HepG2 (cell line): ENCODE measurements around the gene LDB3. TPM values are rescaled to one million over a fixed set of nuclear protein-coding genes. Genes with fewer than 3 reads are reported as not detected.

Source experiments
- BRD4 ChIP-seq: sonication (generic); formaldehyde crosslinking; IDR thresholded peaks from 2 replicates; pipeline ENCODE4 v1.4.0; 2020; ENCODE audit warnings: missing genetic modification reagents
- CC2D1A ChIP-seq: sonication (generic); formaldehyde crosslinking; IDR thresholded peaks from 2 replicates; pipeline ENCODE4 v1.8.1; 2023; ENCODE audit warnings: mild to moderate bottlenecking, missing genetic modification reagents
- FOXC1 ChIP-seq: sonication (generic); formaldehyde crosslinking; IDR thresholded peaks from 2 replicates; pipeline ENCODE4 v1.8.0; 2022; ENCODE audit warnings: mild to moderate bottlenecking, missing genetic modification reagents, borderline replicate concordance
- HCFC1 ChIP-seq: fragments of 150-350 bp; IDR thresholded peaks from 2 replicates; pipeline ENCODE4 v1.6.1; 2014; ENCODE audit warnings: low read depth, low read length
- NONO ChIP-seq, 2 experiments: fragments of 450-650 bp in 1 of 2; sonication (generic) in 1 of 2; formaldehyde crosslinking in 1 of 2; IDR thresholded peaks in 1 of 2; conservative IDR thresholded peaks in 1 of 2; 2 replicates each; pipeline versions ENCODE4 v1.6.1 to v1.8.0; 2017 to 2022; ENCODE audit warnings: mild to moderate bottlenecking in 1 of 2, missing genetic modification reagents in 1 of 2, moderate library complexity in 1 of 2
- NR2F6 ChIP-seq, 2 experiments: IDR thresholded peaks; 2 replicates each; pipeline ENCODE4 v1.6.1; 2016; ENCODE audit warnings: antibody characterized with exemption in 1 of 2, mild to moderate bottlenecking in 1 of 2
- PTBP1 ChIP-seq: fragments of 200-400 bp; formaldehyde crosslinking; IDR thresholded peaks from 2 replicates; pipeline ENCODE4 v1.6.1; 2018; ENCODE audit warnings: low read length, low read depth; ENCODE audit not compliant: poor library complexity, severe bottlenecking
- REL ChIP-seq: sonication (generic); formaldehyde crosslinking; conservative IDR thresholded peaks from 2 replicates; pipeline ENCODE4 v1.8.0; 2022; ENCODE audit warnings: mild to moderate bottlenecking, missing genetic modification reagents, moderate library complexity
- ZBED4 ChIP-seq: sonication (generic); formaldehyde crosslinking; IDR thresholded peaks from 2 replicates; pipeline ENCODE4 v1.4.0; 2020; ENCODE audit warnings: missing genetic modification reagents, borderline replicate concordance
- ZNF224 ChIP-seq: sonication (generic); formaldehyde crosslinking; IDR thresholded peaks from 2 replicates; pipeline ENCODE4 v1.5.0; 2020; ENCODE audit warnings: mild to moderate bottlenecking, missing genetic modification reagents
- ZNF326 ChIP-seq: sonication (generic); formaldehyde crosslinking; IDR thresholded peaks from 2 replicates; pipeline ENCODE4 v1.4.0; 2020; ENCODE audit warnings: missing genetic modification reagents, borderline replicate concordance
- ZNF350 ChIP-seq: sonication (generic); formaldehyde crosslinking; IDR thresholded peaks from 2 replicates; pipeline ENCODE4 v1.4.0; 2020; ENCODE audit warnings: mild to moderate bottlenecking, low read depth, missing genetic modification reagents, borderline replicate concordance
- ZNF460 ChIP-seq: sonication (generic); formaldehyde crosslinking; IDR thresholded peaks from 2 replicates; pipeline ENCODE4 v1.5.1; 2020; ENCODE audit warnings: missing genetic modification reagents, mild to moderate bottlenecking, borderline replicate concordance
- ZNF788 ChIP-seq: sonication (generic); formaldehyde crosslinking; IDR thresholded peaks from 2 replicates; pipeline ENCODE4 v1.5.0; 2020; ENCODE audit warnings: mild to moderate bottlenecking, missing genetic modification reagents, borderline replicate concordance
- polyA plus RNA-seq, 8 experiments: library from polyadenylated mRNA; depleted of rRNA in 3 of 8; stranded (reverse) in 7 of 8; unstranded in 1 of 8; fragments of >200 nt; fragmentation: Illumina TruSeq in 4 of 8; extraction: Trizol in 4 of 8; gene quantifications; 2 replicates each; pipeline versions ENCODE4 v1.2.1 to v1.2.3, GENCODE V29; 2011 to 2016; ENCODE audit warnings: low read depth in 4 of 8, missing spikeins in 1 of 8, mixed read lengths in 1 of 8; ENCODE audit not compliant: insufficient read depth in 1 of 8
- total RNA-seq, 5 experiments: library from RNA; depleted of rRNA; stranded (reverse); fragments of >200 nt; fragmentation: Illumina TruSeq; extraction: Trizol; gene quantifications; 2 replicates each; pipeline ENCODE4 v1.2.3, GENCODE V29; 2016; ENCODE audit warnings: low read depth in 1 of 5
- TF ChIP-seq, protein P1 (sequence below): sonication (generic); formaldehyde crosslinking; IDR thresholded peaks from 2 replicates; pipeline ENCODE4 v1.4.0; 2020; ENCODE audit warnings: low read depth, missing genetic modification reagents
- TF ChIP-seq, protein P2 (sequence below): sonication (generic); formaldehyde crosslinking; IDR thresholded peaks from 2 replicates; pipeline ENCODE4; 2020; ENCODE audit warnings: missing genetic modification reagents, mild to moderate bottlenecking, borderline replicate concordance
- TF ChIP-seq, protein P3 (sequence below): sonication (generic); formaldehyde crosslinking; IDR thresholded peaks from 2 replicates; pipeline ENCODE4 v1.4.0; 2020; ENCODE audit warnings: missing genetic modification reagents

LDB3 gene
- total and polyA plus RNA-seq, 2 of the 13 experiments (the other 11 are each of a cell fraction or from before 2014, with no cell fraction given) = not detected

- no peak for TF ChIP-seq NR2F6 (IDR thresholded peaks at IDR 0.05)
- no peak for TF ChIP-seq NR2F6 (CRISPR knock-in tag; IDR thresholded peaks at IDR 0.05)
- TF ChIP-seq ZNF224 = no peak
- no peak for TF ChIP-seq ZBED4 (CRISPR knock-in tag)
- TF ChIP-seq, protein P1, sequence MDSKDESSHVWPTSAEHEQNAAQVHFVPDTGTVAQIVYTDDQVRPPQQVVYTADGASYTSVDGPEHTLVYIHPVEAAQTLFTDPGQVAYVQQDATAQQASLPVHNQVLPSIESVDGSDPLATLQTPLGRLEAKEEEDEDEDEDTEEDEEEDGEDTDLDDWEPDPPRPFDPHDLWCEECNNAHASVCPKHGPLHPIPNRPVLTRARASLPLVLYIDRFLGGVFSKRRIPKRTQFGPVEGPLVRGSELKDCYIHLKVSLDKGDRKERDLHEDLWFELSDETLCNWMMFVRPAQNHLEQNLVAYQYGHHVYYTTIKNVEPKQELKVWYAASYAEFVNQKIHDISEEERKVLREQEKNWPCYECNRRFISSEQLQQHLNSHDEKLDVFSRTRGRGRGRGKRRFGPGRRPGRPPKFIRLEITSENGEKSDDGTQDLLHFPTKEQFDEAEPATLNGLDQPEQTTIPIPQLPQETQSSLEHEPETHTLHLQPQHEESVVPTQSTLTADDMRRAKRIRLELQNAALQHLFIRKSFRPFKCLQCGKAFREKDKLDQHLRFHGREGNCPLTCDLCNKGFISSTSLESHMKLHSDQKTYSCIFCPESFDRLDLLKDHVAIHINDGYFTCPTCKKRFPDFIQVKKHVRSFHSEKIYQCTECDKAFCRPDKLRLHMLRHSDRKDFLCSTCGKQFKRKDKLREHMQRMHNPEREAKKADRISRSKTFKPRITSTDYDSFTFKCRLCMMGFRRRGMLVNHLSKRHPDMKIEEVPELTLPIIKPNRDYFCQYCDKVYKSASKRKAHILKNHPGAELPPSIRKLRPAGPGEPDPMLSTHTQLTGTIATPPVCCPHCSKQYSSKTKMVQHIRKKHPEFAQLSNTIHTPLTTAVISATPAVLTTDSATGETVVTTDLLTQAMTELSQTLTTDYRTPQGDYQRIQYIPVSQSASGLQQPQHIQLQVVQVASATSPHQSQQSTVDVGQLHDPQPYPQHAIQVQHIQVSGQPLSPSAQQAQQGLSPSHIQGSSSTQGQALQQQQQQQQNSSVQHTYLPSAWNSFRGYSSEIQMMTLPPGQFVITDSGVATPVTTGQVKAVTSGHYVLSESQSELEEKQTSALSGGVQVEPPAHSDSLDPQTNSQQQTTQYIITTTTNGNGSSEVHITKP (CRISPR knock-in tag) = no peak
- no peak for TF ChIP-seq BRD4 (CRISPR knock-in tag)
- TF ChIP-seq FOXC1 (CRISPR knock-in tag) = no peak
- TF ChIP-seq, protein P2, sequence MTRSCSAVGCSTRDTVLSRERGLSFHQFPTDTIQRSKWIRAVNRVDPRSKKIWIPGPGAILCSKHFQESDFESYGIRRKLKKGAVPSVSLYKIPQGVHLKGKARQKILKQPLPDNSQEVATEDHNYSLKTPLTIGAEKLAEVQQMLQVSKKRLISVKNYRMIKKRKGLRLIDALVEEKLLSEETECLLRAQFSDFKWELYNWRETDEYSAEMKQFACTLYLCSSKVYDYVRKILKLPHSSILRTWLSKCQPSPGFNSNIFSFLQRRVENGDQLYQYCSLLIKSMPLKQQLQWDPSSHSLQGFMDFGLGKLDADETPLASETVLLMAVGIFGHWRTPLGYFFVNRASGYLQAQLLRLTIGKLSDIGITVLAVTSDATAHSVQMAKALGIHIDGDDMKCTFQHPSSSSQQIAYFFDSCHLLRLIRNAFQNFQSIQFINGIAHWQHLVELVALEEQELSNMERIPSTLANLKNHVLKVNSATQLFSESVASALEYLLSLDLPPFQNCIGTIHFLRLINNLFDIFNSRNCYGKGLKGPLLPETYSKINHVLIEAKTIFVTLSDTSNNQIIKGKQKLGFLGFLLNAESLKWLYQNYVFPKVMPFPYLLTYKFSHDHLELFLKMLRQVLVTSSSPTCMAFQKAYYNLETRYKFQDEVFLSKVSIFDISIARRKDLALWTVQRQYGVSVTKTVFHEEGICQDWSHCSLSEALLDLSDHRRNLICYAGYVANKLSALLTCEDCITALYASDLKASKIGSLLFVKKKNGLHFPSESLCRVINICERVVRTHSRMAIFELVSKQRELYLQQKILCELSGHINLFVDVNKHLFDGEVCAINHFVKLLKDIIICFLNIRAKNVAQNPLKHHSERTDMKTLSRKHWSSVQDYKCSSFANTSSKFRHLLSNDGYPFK = no peak
- TF ChIP-seq CC2D1A (CRISPR knock-in tag) = no peak
- TF ChIP-seq, protein P3, sequence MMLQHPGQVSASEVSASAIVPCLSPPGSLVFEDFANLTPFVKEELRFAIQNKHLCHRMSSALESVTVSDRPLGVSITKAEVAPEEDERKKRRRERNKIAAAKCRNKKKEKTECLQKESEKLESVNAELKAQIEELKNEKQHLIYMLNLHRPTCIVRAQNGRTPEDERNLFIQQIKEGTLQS (CRISPR knock-in tag) = no peak
- no peak for TF ChIP-seq ZNF350 (CRISPR knock-in tag)
- TF ChIP-seq ZNF460 (CRISPR knock-in tag) = no peak
- TF ChIP-seq ZNF326 (CRISPR knock-in tag) = no peak
- no peak for TF ChIP-seq ZNF788 (CRISPR knock-in tag)
- TF ChIP-seq HCFC1 = no peak
- TF ChIP-seq REL (CRISPR knock-in tag) = no peak
- TF ChIP-seq NONO (IDR thresholded peaks at IDR 0.05) = no peak
- TF ChIP-seq NONO (CRISPR knock-in tag; conservative IDR thresholded peaks at IDR 0.05) = no peak
- TF ChIP-seq PTBP1 = no peak
These were observed 61.9 kb downstream of the LDB3 start (continued) for GRCh38 chr10:86730227-86730626.
